ENCODE results near the gene HCRTR2.
"Not testable (repeated sequence)": the region's sequence is repeated elsewhere in the genome, so short reads cannot be mapped to it uniquely, and the experiment has no call there.

The HCRTR2 gene

GRCh38 chr6:55286824-55287223 is 112.5 kb downstream of the HCRTR2 start:
- DNase-seq (ENCODE audit: low read depth in 1 of 2, low spot score in 1 of 2) = peak in 1 of 2 experiments; percentile 14
- TF ChIP-seq GABPA (IDR thresholded peaks at IDR 0.05; ENCODE audit: low read depth) (no peak), SPI1 (IDR thresholded peaks at IDR 0.05; ENCODE audit: borderline replicate concordance, low read depth) (0 out of 2 replicates have a peak, but pooled peaks have one; percentile 4), POLR2AphosphoS5 (IDR thresholded peaks at IDR 0.05; ENCODE audit: low read depth) (no peak), CTCF (IDR thresholded peaks at IDR 0.05; ENCODE audit: insufficient read depth, low read length) (no peak), REST (IDR thresholded peaks at IDR 0.05; ENCODE audit: insufficient replicate concordance, low read depth) (no peak)
- Histone ChIP-seq H3K27me3 (ENCODE audit: insufficient read depth, poor library complexity, severe bottlenecking) (no peaks in the 10 kb centered on the region), H3K27ac (replicated peaks) (no peak overlapping the region), H3K4me3 (replicated peaks; ENCODE audit: insufficient read depth, low read length) (no peak overlapping the region)

- Histone ChIP-seq H3K27me3 (ENCODE audit: insufficient read depth, poor library complexity, severe bottlenecking) (no peaks in the 10 kb centered on the region), H3K4me3 (replicated peaks; ENCODE audit: insufficient read depth, low read length) (no peak overlapping the region), H3K27ac (replicated peaks) (no peak overlapping the region)
- no peak for TF ChIP-seq POLR2AphosphoS5 (IDR thresholded peaks at IDR 0.05; ENCODE audit: low read depth)
- TF ChIP-seq CTCF (IDR thresholded peaks at IDR 0.05; ENCODE audit: insufficient read depth, low read length) = no peak
- TF ChIP-seq REST (IDR thresholded peaks at IDR 0.05; ENCODE audit: insufficient replicate concordance, low read depth) = no peak
- no peak for TF ChIP-seq SPI1 (IDR thresholded peaks at IDR 0.05; ENCODE audit: borderline replicate concordance, low read depth)
- TF ChIP-seq GABPA (IDR thresholded peaks at IDR 0.05; ENCODE audit: low read depth) = no peak
- DNase-seq (ENCODE audit: low read depth in 1 of 2, low spot score in 1 of 2) = no peak
These were observed 116.4 kb downstream of the HCRTR2 start for GRCh38 chr6:55290736-55291135.

GRCh38 chr6:55293116-55293515 is 118.8 kb downstream of the HCRTR2 start:
- Histone ChIP-seq H3K27ac (replicated peaks) (no peak overlapping the region), H3K27me3 (ENCODE audit: insufficient read depth, poor library complexity, severe bottlenecking) (no peaks in the 10 kb centered on the region), H3K4me3 (replicated peaks; ENCODE audit: insufficient read depth, low read length) (no peak overlapping the region)
- TF ChIP-seq REST (IDR thresholded peaks at IDR 0.05; ENCODE audit: insufficient replicate concordance, low read depth) (no peak), GABPA (IDR thresholded peaks at IDR 0.05; ENCODE audit: low read depth) (no peak), POLR2AphosphoS5 (IDR thresholded peaks at IDR 0.05; ENCODE audit: low read depth) (no peak), CTCF (IDR thresholded peaks at IDR 0.05; ENCODE audit: insufficient read depth, low read length) (no peak), SPI1 (IDR thresholded peaks at IDR 0.05; ENCODE audit: borderline replicate concordance, low read depth) (no peak)
- DNase-seq (ENCODE audit: low read depth in 1 of 2, low spot score in 1 of 2) = no peak

GRCh38 chr6:55297214-55297613 is 122.9 kb downstream of the HCRTR2 start:
- not testable (repeated sequence) for DNase-seq (ENCODE audit: low read depth in 1 of 2, low spot score in 1 of 2); H3K27ac ChIP-seq (replicated peaks); H3K4me3 ChIP-seq (replicated peaks; ENCODE audit: insufficient read depth, low read length); H3K27me3 ChIP-seq (ENCODE audit: insufficient read depth, poor library complexity, severe bottlenecking)

Data from HL-60 (cell line).